ENCODE measurements around the gene RFLNA.

The RFLNA gene

DNA sequence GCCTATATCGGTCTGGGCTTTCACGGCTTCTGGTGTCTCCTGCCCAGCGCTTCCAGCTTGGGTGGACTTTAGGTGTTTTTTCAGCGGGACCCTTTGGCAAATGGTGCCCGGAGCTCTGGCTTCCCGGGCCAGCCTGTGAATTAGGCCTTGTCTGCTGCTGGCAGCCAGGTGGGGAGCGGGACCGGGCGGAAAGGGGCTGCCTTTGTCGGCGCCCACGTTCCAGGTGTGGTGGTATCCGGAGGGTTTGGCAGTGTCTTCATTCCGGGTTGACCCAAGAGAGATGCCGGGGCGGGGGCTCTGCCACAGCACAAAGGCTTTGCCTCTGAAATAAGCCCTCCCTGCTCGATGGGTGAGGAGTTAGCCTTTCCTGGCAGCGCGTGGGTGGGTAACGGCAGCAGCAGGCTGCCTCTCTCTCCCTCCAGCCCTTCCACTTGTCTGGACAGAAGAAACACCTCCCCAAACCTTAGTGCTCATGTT, 9.5 kb downstream of the RFLNA start:
- H3F3A ChIP-seq (ENCODE audit: low read depth): no peaks in the 10 kb centered on the region
- H3K4me3 ChIP-seq (ENCODE audit: low read length, poor library complexity, severe bottlenecking): no peak overlapping the region
- no peak overlapping the region for H2AFZ ChIP-seq (ENCODE audit: low read length)
- no peaks in the 10 kb centered on the region for H3K4me1 ChIP-seq (ENCODE audit: insufficient read depth, low read length, poor library complexity, severe bottlenecking)
- no peaks in the 10 kb centered on the region for H4K20me1 ChIP-seq (ENCODE audit: insufficient read depth, low read length, poor library complexity, severe bottlenecking)
- H3K79me2 ChIP-seq (ENCODE audit: insufficient read depth, low read length): no peaks in the 10 kb centered on the region
- TF ChIP-seq EZH2phosphoT487 (IDR thresholded peaks at IDR 0.05; ENCODE audit: borderline replicate concordance) (no peak), CTCF (conservative IDR thresholded peaks at IDR 0.05; ENCODE audit: low read length) (no peak)
- H3K4me2 ChIP-seq (ENCODE audit: low read depth, low read length, poor library complexity, severe bottlenecking): no peak overlapping the region
- no peaks in the 10 kb centered on the region for H3K9me3 ChIP-seq (ENCODE audit: insufficient read depth, low read depth, low read length)
- H3K9ac ChIP-seq (ENCODE audit: low read depth, low read length, poor library complexity, severe bottlenecking): no peak overlapping the region
- no peaks in the 10 kb centered on the region for H3K27me3 ChIP-seq (ENCODE audit: insufficient read depth, low read length, poor library complexity, severe bottlenecking)
- H3K9me2 ChIP-seq (replicated peaks; ENCODE audit: low read depth, low read length): no peaks in the 10 kb centered on the region
- H3K36me3 ChIP-seq (ENCODE audit: insufficient read depth, low read length): no peaks in the 10 kb centered on the region

DNA sequence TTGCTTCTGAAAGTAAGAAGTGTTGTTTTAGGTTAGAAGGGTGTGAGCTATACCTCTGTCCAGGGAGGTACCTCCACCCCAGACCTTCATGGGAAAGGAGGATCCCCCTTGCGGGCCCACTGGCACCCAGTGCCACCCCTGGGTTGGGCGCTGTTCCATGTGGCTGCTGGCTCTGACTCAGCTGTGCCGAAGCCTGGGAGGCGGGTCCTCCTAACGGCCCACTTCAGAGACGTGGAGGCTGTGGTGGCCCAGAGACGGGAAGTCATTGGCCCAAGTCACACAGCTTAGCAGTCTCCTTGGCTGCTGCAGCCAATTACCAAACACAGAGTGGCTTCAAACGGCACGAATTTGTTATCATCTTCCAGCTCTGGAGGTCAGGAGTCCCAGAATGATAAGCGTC, 10.2 kb downstream of the RFLNA start:
- H3K4me3 ChIP-seq (ENCODE audit: low read length, poor library complexity, severe bottlenecking): no peak overlapping the region
- no peaks in the 10 kb centered on the region for H3K36me3 ChIP-seq (ENCODE audit: insufficient read depth, low read length)
- no peak overlapping the region for H3K4me2 ChIP-seq (ENCODE audit: low read depth, low read length, poor library complexity, severe bottlenecking)
- H4K20me1 ChIP-seq (ENCODE audit: insufficient read depth, low read length, poor library complexity, severe bottlenecking): no peaks in the 10 kb centered on the region
- no peaks in the 10 kb centered on the region for H3K9me3 ChIP-seq (ENCODE audit: insufficient read depth, low read depth, low read length)
- no peaks in the 10 kb centered on the region for H3F3A ChIP-seq (ENCODE audit: low read depth)
- no peaks in the 10 kb centered on the region for H3K79me2 ChIP-seq (ENCODE audit: insufficient read depth, low read length)
- no peaks in the 10 kb centered on the region for H3K9me2 ChIP-seq (replicated peaks; ENCODE audit: low read depth, low read length)
- no peak for TF ChIP-seq CTCF (conservative IDR thresholded peaks at IDR 0.05; ENCODE audit: low read length)
- no peak for TF ChIP-seq EZH2phosphoT487 (IDR thresholded peaks at IDR 0.05; ENCODE audit: borderline replicate concordance)
- H3K4me1 ChIP-seq (ENCODE audit: insufficient read depth, low read length, poor library complexity, severe bottlenecking): no peaks in the 10 kb centered on the region
- H3K27me3 ChIP-seq (ENCODE audit: insufficient read depth, low read length, poor library complexity, severe bottlenecking): no peaks in the 10 kb centered on the region
- H3K9ac ChIP-seq (ENCODE audit: low read depth, low read length, poor library complexity, severe bottlenecking): no peak overlapping the region
- no peak overlapping the region for H2AFZ ChIP-seq (ENCODE audit: low read length)

DNA sequence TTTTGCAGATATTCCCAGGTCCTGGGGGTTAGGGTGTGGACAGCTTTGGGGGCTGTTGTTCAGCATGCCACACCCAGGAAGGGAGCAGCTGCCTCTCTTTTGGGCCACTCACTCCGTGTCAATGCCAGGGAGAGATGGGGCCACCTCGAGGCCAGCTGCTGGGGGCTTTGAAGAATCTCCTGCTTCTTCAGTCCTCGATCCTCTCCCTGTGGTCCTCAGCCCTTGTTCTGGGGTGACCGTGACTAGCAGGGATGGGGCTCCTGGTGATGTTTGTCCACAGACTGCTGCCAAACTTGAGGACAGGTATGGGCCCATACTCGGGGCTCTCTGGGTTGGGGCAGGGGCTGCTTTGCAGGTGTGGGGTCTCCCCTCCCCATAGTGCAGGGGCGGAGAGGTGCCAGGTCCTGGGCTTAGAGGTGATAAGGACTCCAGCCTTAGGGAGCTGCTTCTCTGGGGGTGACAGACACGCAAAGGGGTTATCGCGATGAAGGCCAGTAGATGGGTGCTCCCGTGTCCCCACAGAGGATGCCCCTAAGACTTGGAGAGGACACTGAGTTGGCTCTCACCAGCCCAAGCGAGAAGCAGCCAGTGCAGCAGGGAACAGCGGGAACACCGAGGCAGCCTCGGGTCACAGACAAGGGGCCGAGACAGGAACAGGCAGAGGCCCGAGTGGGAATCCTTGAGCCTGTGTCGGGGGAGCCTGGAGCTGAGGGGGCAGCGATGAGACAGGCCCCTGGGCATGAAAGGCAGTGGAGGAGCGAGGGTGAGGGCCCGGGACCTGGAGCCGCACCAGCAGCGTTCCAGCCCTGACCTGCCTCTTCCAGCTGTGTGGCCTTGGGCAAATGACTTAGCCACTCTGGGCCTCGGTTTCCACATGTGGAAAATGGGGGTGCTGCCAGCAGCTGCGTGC, 11.1 kb downstream of the RFLNA start:
- H3F3A ChIP-seq (ENCODE audit: low read depth): no peaks in the 10 kb centered on the region
- no peak overlapping the region for H2AFZ ChIP-seq (ENCODE audit: low read length)
- TF ChIP-seq EZH2phosphoT487 (IDR thresholded peaks at IDR 0.05; ENCODE audit: borderline replicate concordance) (no peak), CTCF (conservative IDR thresholded peaks at IDR 0.05; ENCODE audit: low read length) (no peak)
- no peaks in the 10 kb centered on the region for H3K36me3 ChIP-seq (ENCODE audit: insufficient read depth, low read length)
- H3K9me2 ChIP-seq (replicated peaks; ENCODE audit: low read depth, low read length): no peaks in the 10 kb centered on the region
- H3K27me3 ChIP-seq (ENCODE audit: insufficient read depth, low read length, poor library complexity, severe bottlenecking): no peaks in the 10 kb centered on the region
- no peak overlapping the region for H3K9ac ChIP-seq (ENCODE audit: low read depth, low read length, poor library complexity, severe bottlenecking)
- no peak overlapping the region for H3K4me2 ChIP-seq (ENCODE audit: low read depth, low read length, poor library complexity, severe bottlenecking)
- no peaks in the 10 kb centered on the region for H3K9me3 ChIP-seq (ENCODE audit: insufficient read depth, low read depth, low read length)
- no peaks in the 10 kb centered on the region for H3K79me2 ChIP-seq (ENCODE audit: insufficient read depth, low read length)
- no peak overlapping the region for H3K4me3 ChIP-seq (ENCODE audit: low read length, poor library complexity, severe bottlenecking)
- no peaks in the 10 kb centered on the region for H4K20me1 ChIP-seq (ENCODE audit: insufficient read depth, low read length, poor library complexity, severe bottlenecking)
- H3K4me1 ChIP-seq (ENCODE audit: insufficient read depth, low read length, poor library complexity, severe bottlenecking): no peaks in the 10 kb centered on the region
